HEK293 (cell line): ENCODE measurements around the gene TEAD4.

Experiments used
- CTCF ChIA-PET: fragments of 350-600 bp; formaldehyde crosslinking; extraction: SDS; loops from one replicate; lab custom pipeline; 2021; ENCODE audit warnings: antibody characterized with exemption; lab: Yijun Ruan, JAX
- POLR2A ChIA-PET: fragments of 300-600 bp; formaldehyde crosslinking; extraction: SDS; loops from one replicate; lab custom pipeline; 2020; ENCODE audit warnings: antibody characterized with exemption, inconsistent platforms; lab: Yijun Ruan, JAX
- H3K27ac ChIP-seq: fragments of 200-500 bp; sonication (Bioruptor generic); 2 replicates; pipeline ENCODE4 v1.5.1; 2014; ENCODE audit warnings: low read depth, low read length, control low read depth, inconsistent platforms; ENCODE audit errors: extremely low read depth
- H3K36me3 ChIP-seq, 2 experiments: fragments of 200-500 bp in 1 of 2; sonication (Bioruptor generic) in 1 of 2; 1 replicate in 1 of 2; 2 replicates in 1 of 2; pipeline ENCODE4 v1.5.1; 2014 to 2017; ENCODE audit warnings: inconsistent platforms in 2 of 2, low read length in 2 of 2; ENCODE audit not compliant: control insufficient read depth in 2 of 2, insufficient read depth in 1 of 2
- H3K4me1 ChIP-seq: fragments of 200-500 bp; sonication (Bioruptor generic); 2 replicates; pipeline ENCODE4 v1.5.1; 2014; ENCODE audit warnings: mild to moderate bottlenecking, low read length, inconsistent platforms; ENCODE audit not compliant: control insufficient read depth, insufficient read depth
- H3K4me3 ChIP-seq: 2 replicates; pipeline ENCODE4 v1.5.1; 2011; ENCODE audit warnings: low read depth, mild to moderate bottlenecking, control low read depth, low read length, moderate library complexity
- H3K9me3 ChIP-seq: fragments of 200-500 bp; sonication (Bioruptor generic); 2 replicates; pipeline ENCODE4 v1.5.1; 2014; ENCODE audit warnings: low read depth, low read length, inconsistent platforms; ENCODE audit not compliant: control insufficient read depth, insufficient read depth
- BCL11B ChIP-seq: fragments of 450-650 bp; formaldehyde crosslinking; IDR thresholded peaks from 2 replicates; pipeline ENCODE4 v1.5.1; 2016; ENCODE audit warnings: low read depth, missing biosample characterization, missing genetic modification characterization
- GLIS2 ChIP-seq: fragments of 450-650 bp; formaldehyde crosslinking; IDR thresholded peaks from 2 replicates; pipeline ENCODE4 v1.5.1; 2016; ENCODE audit warnings: missing biosample characterization, missing genetic modification characterization
- HOXC10 ChIP-seq: sonication (generic); formaldehyde crosslinking; IDR thresholded peaks from 2 replicates; pipeline ENCODE4 v1.8.1; 2023; ENCODE audit warnings: mild to moderate bottlenecking, missing genetic modification reagents
- HOXD13 ChIP-seq: sonication (generic); formaldehyde crosslinking; IDR thresholded peaks from 2 replicates; pipeline ENCODE4 v1.8.0; 2022; ENCODE audit warnings: missing genetic modification reagents, borderline replicate concordance
- MEIS1 ChIP-seq: sonication (generic); formaldehyde crosslinking; IDR thresholded peaks from 2 replicates; pipeline ENCODE4 v1.8.1; 2022; ENCODE audit warnings: missing genetic modification reagents, mild to moderate bottlenecking, borderline replicate concordance
- RBAK ChIP-seq: fragments of 450-650 bp; formaldehyde crosslinking; IDR thresholded peaks from 2 replicates; pipeline ENCODE4 v1.5.1; 2016; ENCODE audit warnings: missing biosample characterization, missing genetic modification characterization
- SALL2 ChIP-seq: fragments of 450-650 bp; formaldehyde crosslinking; IDR thresholded peaks from 2 replicates; pipeline ENCODE4 v1.5.0; 2017; ENCODE audit warnings: missing biosample characterization, mild to moderate bottlenecking, missing genetic modification characterization, borderline replicate concordance
- SCRT2 ChIP-seq: fragments of 450-650 bp; formaldehyde crosslinking; IDR thresholded peaks from 2 replicates; pipeline ENCODE4 v1.5.1; 2016; ENCODE audit warnings: missing biosample characterization, missing genetic modification characterization
- SP7 ChIP-seq: fragments of 450-650 bp; formaldehyde crosslinking; IDR thresholded peaks from 2 replicates; pipeline ENCODE4 v1.5.1; 2016; ENCODE audit warnings: missing biosample characterization, missing genetic modification characterization
- ZNF133 ChIP-seq: fragments of 450-650 bp; formaldehyde crosslinking; IDR thresholded peaks from 2 replicates; pipeline ENCODE4 v1.5.1; 2016; ENCODE audit warnings: missing biosample characterization, missing genetic modification characterization
- ZNF16 ChIP-seq: fragments of 450-650 bp; formaldehyde crosslinking; IDR thresholded peaks from 2 replicates; pipeline ENCODE4 v1.5.1; 2016; ENCODE audit warnings: low read depth, missing biosample characterization, missing genetic modification characterization
- ZNF23 ChIP-seq: fragments of 450-650 bp; formaldehyde crosslinking; IDR thresholded peaks from 2 replicates; pipeline ENCODE4 v1.5.1; 2016; ENCODE audit warnings: missing biosample characterization, missing genetic modification characterization, borderline replicate concordance
- ZNF501 ChIP-seq: fragments of 450-650 bp; formaldehyde crosslinking; IDR thresholded peaks from 2 replicates; pipeline ENCODE4 v1.5.1; 2016; ENCODE audit warnings: missing biosample characterization, missing genetic modification characterization
- ZNF529 ChIP-seq: fragments of 450-650 bp; formaldehyde crosslinking; IDR thresholded peaks from 2 replicates; pipeline ENCODE4 v1.5.1; 2017; ENCODE audit warnings: missing genetic modification characterization, missing biosample characterization; ENCODE audit not compliant: insufficient replicate concordance
- ZNF707 ChIP-seq: fragments of 450-650 bp; formaldehyde crosslinking; IDR thresholded peaks from 2 replicates; pipeline ENCODE4 v1.5.1; 2016; ENCODE audit warnings: missing biosample characterization, missing genetic modification characterization
- ZNF776 ChIP-seq: fragments of 450-650 bp; formaldehyde crosslinking; IDR thresholded peaks from 2 replicates; pipeline ENCODE4 v1.5.0; 2017; ENCODE audit warnings: missing biosample characterization, missing genetic modification characterization, borderline replicate concordance
- TF ChIP-seq, protein P1 (sequence below): fragments of 450-650 bp; formaldehyde crosslinking; IDR thresholded peaks from 2 replicates; pipeline ENCODE4 v1.5.1; 2016; ENCODE audit warnings: missing biosample characterization, missing genetic modification characterization
- TF ChIP-seq, protein P2 (sequence below): fragments of 450-650 bp; formaldehyde crosslinking; IDR thresholded peaks from 2 replicates; pipeline ENCODE4 v1.5.1; 2017; ENCODE audit warnings: missing biosample characterization, mild to moderate bottlenecking, missing genetic modification characterization, moderate library complexity
- TF ChIP-seq, protein P3 (sequence below): fragments of 450-650 bp; formaldehyde crosslinking; IDR thresholded peaks from 2 replicates; pipeline ENCODE4 v1.5.1; 2016; ENCODE audit warnings: missing biosample characterization, missing genetic modification characterization
- TF ChIP-seq, protein P4 (sequence below): fragments of 450-650 bp; formaldehyde crosslinking; IDR thresholded peaks from 2 replicates; pipeline ENCODE4 v1.5.1; 2016; ENCODE audit warnings: missing biosample characterization, missing genetic modification characterization
- TF ChIP-seq, protein P5 (sequence below): fragments of 450-650 bp; formaldehyde crosslinking; IDR thresholded peaks from 2 replicates; pipeline ENCODE4 v1.5.1; 2016; ENCODE audit warnings: missing biosample characterization, missing genetic modification characterization

TEAD4 gene

DNA sequence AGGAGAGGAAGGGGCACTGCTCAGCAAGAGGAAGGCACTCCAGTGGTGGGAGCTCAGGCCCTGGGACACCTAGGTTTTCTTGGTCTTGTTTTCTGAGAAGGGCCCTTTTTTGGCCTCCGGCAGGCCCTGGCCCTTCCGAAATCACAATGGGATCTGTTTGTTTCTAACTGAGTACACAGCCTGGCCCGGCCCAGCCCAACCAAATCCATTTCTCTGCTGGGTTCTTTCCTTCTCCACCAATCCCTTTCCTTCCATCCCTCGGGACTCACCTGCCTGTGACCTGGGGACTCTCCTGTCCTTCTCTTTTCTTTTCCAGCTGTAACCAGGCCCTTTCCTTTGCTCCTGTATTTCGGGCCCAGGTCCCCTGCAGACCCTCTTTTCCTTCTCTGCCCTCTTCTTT is 18.6 kb downstream of the TEAD4 start:
- TF ChIP-seq, protein P1, sequence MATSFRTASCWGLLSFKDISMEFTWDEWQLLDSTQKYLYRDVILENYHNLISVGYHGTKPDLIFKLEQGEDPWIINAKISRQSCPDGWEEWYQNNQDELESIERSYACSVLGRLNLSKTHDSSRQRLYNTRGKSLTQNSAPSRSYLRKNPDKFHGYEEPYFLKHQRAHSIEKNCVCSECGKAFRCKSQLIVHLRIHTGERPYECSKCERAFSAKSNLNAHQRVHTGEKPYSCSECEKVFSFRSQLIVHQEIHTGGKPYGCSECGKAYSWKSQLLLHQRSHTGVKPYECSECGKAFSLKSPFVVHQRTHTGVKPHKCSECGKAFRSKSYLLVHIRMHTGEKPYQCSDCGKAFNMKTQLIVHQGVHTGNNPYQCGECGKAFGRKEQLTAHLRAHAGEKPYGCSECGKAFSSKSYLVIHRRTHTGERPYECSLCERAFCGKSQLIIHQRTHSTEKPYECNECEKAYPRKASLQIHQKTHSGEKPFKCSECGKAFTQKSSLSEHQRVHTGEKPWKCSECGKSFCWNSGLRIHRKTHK (tag by site-specific recombination) = no peak
- TF ChIP-seq, protein P2, sequence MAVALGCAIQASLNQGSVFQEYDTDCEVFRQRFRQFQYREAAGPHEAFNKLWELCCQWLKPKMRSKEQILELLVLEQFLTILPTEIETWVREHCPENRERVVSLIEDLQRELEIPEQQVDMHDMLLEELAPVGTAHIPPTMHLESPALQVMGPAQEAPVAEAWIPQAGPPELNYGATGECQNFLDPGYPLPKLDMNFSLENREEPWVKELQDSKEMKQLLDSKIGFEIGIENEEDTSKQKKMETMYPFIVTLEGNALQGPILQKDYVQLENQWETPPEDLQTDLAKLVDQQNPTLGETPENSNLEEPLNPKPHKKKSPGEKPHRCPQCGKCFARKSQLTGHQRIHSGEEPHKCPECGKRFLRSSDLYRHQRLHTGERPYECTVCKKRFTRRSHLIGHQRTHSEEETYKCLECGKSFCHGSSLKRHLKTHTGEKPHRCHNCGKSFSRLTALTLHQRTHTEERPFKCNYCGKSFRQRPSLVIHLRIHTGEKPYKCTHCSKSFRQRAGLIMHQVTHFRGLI (tag by site-specific recombination) = 0 out of 2 replicates have a peak, but pooled peaks have one; percentile 32
- TF ChIP-seq SCRT2 (tag by site-specific recombination) = peak; percentile 3; the same call in 1 of the 2 replicates
- peaks cover 4% of the 10 kb centered on the region in 2 experiments; a peak in 2 of 3 replicates for H3K36me3 ChIP-seq
- no peak overlapping the region for H3K4me3 ChIP-seq
- H3K27ac ChIP-seq = no peak overlapping the region
- H3K9me3 ChIP-seq = no peaks in the 10 kb centered on the region
- ChIA-PET CTCF (no interaction called here), POLR2A (no interaction called here)
- 0 out of 2 replicates have a peak, but pooled peaks cover 4% of the 10 kb centered on the region for H3K4me1 ChIP-seq

DNA sequence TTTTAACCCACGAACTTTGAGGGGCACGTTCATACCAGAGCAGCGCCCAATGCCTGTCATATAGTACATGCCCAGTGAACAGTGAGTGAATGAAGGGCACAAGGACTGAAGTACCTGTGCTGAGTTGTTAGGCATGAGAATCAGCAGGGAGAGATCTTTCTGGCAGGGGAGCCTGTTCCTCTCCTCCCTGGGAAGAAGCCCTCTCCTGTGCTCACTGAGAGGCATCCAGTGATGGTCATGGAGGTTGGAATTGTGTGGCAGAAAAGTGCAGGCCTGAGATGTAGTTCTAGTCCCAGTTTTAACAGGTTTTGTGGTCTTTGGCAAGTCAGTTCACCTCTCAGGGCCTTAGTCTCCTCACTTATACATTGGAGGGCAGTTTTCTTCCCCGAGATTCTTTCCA is 20.6 kb downstream of the TEAD4 start:
- Histone ChIP-seq H3K4me1 (0 out of 2 replicates have a peak, but pooled peaks cover 4% of the 10 kb centered on the region), H3K36me3 (peaks cover 4% of the 10 kb centered on the region in 2 experiments; a peak in 2 of 3 replicates), H3K4me3 (no peak overlapping the region), H3K27ac (no peak overlapping the region), H3K9me3 (no peaks in the 10 kb centered on the region)
- TF ChIP-seq ZNF133 (tag by site-specific recombination) = no peak
- TF ChIP-seq SCRT2 (tag by site-specific recombination) = no peak
- TF ChIP-seq SP7 = no peak
- TF ChIP-seq, protein P3, sequence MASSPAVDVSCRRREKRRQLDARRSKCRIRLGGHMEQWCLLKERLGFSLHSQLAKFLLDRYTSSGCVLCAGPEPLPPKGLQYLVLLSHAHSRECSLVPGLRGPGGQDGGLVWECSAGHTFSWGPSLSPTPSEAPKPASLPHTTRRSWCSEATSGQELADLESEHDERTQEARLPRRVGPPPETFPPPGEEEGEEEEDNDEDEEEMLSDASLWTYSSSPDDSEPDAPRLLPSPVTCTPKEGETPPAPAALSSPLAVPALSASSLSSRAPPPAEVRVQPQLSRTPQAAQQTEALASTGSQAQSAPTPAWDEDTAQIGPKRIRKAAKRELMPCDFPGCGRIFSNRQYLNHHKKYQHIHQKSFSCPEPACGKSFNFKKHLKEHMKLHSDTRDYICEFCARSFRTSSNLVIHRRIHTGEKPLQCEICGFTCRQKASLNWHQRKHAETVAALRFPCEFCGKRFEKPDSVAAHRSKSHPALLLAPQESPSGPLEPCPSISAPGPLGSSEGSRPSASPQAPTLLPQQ (tag by site-specific recombination) = no peak
- TF ChIP-seq, protein P4, sequence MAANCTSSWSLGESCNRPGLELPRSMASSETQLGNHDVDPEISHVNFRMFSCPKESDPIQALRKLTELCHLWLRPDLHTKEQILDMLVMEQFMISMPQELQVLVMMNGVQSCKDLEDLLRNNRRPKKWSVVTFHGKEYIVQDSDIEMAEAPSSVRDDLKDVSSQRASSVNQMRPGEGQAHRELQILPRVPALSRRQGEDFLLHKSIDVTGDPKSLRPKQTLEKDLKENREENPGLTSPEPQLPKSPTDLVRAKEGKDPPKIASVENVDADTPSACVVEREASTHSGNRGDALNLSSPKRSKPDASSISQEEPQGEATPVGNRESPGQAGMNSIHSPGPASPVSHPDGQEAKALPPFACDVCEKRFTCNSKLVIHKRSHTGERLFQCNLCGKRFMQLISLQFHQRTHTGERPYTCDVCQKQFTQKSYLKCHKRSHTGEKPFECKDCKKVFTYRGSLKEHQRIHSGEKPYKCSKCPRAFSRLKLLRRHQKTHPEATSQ (tag by site-specific recombination) = no peak
- TF ChIP-seq ZNF776 (tag by site-specific recombination) = no peak
- no peak for TF ChIP-seq HOXD13 (CRISPR knock-in tag)
- TF ChIP-seq ZNF501 = no peak
- TF ChIP-seq RBAK = no peak
- TF ChIP-seq HOXC10 (CRISPR knock-in tag) = no peak
- no peak for TF ChIP-seq BCL11B (tag by site-specific recombination)
- TF ChIP-seq SALL2 (tag by site-specific recombination) = no peak
- TF ChIP-seq MEIS1 (CRISPR knock-in tag) = no peak
- TF ChIP-seq, protein P5, sequence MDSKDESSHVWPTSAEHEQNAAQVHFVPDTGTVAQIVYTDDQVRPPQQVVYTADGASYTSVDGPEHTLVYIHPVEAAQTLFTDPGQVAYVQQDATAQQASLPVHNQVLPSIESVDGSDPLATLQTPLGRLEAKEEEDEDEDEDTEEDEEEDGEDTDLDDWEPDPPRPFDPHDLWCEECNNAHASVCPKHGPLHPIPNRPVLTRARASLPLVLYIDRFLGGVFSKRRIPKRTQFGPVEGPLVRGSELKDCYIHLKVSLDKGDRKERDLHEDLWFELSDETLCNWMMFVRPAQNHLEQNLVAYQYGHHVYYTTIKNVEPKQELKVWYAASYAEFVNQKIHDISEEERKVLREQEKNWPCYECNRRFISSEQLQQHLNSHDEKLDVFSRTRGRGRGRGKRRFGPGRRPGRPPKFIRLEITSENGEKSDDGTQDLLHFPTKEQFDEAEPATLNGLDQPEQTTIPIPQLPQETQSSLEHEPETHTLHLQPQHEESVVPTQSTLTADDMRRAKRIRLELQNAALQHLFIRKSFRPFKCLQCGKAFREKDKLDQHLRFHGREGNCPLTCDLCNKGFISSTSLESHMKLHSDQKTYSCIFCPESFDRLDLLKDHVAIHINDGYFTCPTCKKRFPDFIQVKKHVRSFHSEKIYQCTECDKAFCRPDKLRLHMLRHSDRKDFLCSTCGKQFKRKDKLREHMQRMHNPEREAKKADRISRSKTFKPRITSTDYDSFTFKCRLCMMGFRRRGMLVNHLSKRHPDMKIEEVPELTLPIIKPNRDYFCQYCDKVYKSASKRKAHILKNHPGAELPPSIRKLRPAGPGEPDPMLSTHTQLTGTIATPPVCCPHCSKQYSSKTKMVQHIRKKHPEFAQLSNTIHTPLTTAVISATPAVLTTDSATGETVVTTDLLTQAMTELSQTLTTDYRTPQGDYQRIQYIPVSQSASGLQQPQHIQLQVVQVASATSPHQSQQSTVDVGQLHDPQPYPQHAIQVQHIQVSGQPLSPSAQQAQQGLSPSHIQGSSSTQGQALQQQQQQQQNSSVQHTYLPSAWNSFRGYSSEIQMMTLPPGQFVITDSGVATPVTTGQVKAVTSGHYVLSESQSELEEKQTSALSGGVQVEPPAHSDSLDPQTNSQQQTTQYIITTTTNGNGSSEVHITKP (tag by site-specific recombination) = no peak
- no peak for TF ChIP-seq ZNF16 (tag by site-specific recombination)
- TF ChIP-seq ZNF707 (tag by site-specific recombination) = no peak
- TF ChIP-seq ZNF23 (tag by site-specific recombination) = no peak
- no peak for TF ChIP-seq GLIS2 (tag by site-specific recombination)
- TF ChIP-seq ZNF529 (tag by site-specific recombination) = no peak
- ChIA-PET CTCF (no interaction called here), POLR2A (no interaction called here)
